Osteoblast (primary cell): ENCODE measurements around the gene HMCN1. TPM values are rescaled to one million over a fixed set of nuclear protein-coding genes. Genes with fewer than 3 reads are reported as not detected.

Experiments
- DNase-seq: peaks from one replicate; pipeline ENCODE4 v3.0.0; 2011; ENCODE audit warnings: low spot score, mixed read lengths; ENCODE audit not compliant: insufficient read length; ENCODE audit errors: missing footprints
- H2AFZ ChIP-seq: 2 replicates; pipeline ENCODE4 v1.6.0; 2011; ENCODE audit warnings: mild to moderate bottlenecking, low read length
- H3K27ac ChIP-seq: 2 replicates; pipeline ENCODE4 v1.5.1; 2011; ENCODE audit warnings: mild to moderate bottlenecking, low read depth, low read length, moderate library complexity
- H3K27me3 ChIP-seq: 2 replicates; pipeline ENCODE4 v1.6.0; 2012; ENCODE audit warnings: mild to moderate bottlenecking, control low read depth, inconsistent platforms, low read length, moderate library complexity; ENCODE audit not compliant: insufficient read depth
- H3K36me3 ChIP-seq: 2 replicates; pipeline ENCODE4 v1.5.1; 2011; ENCODE audit warnings: mild to moderate bottlenecking, low read length, control low read depth, moderate library complexity; ENCODE audit not compliant: insufficient read depth
- H3K4me1 ChIP-seq: 2 replicates; pipeline ENCODE4 v1.5.1; 2011; ENCODE audit warnings: mild to moderate bottlenecking, low read length, control low read depth, moderate library complexity; ENCODE audit not compliant: insufficient read depth
- H3K4me2 ChIP-seq: 2 replicates; pipeline ENCODE4 v1.6.0; 2011; ENCODE audit warnings: mild to moderate bottlenecking, low read length; ENCODE audit not compliant: insufficient read depth
- H3K4me3 ChIP-seq: fragments of 200-600 bp; sonication (generic); 3 replicates; pipeline ENCODE4 v1.5.1; 2012; ENCODE audit warnings: mild to moderate bottlenecking, low read length, inconsistent platforms; ENCODE audit not compliant: insufficient read depth
- H3K79me2 ChIP-seq: 2 replicates; pipeline ENCODE4 v1.6.0; 2012; ENCODE audit warnings: mild to moderate bottlenecking, low read length, control low read depth, inconsistent platforms; ENCODE audit not compliant: insufficient read depth
- H3K9me3 ChIP-seq: 2 replicates; pipeline ENCODE4 v1.5.1; 2011; ENCODE audit warnings: low read depth, low read length, control low read depth
- H4K20me1 ChIP-seq: 2 replicates; pipeline ENCODE4 v1.6.0; 2012; ENCODE audit warnings: mild to moderate bottlenecking, low read length, control low read depth; ENCODE audit not compliant: insufficient read depth
- total RNA-seq: library from RNA; depleted of rRNA; stranded (reverse); fragments of >200 nt; gene quantifications from 2 replicates; pipeline ENCODE4 v1.2.3, GENCODE V29; 2012
- TF ChIP-seq, protein P1 (sequence below): IDR thresholded peaks from 2 replicates; pipeline ENCODE4 v1.5.1; 2011; ENCODE audit warnings: mild to moderate bottlenecking, low read depth, low read length, moderate library complexity; ENCODE audit errors: extremely low read depth

Gene HMCN1
- total RNA-seq, 1 donor: 178 TPM

DNA sequence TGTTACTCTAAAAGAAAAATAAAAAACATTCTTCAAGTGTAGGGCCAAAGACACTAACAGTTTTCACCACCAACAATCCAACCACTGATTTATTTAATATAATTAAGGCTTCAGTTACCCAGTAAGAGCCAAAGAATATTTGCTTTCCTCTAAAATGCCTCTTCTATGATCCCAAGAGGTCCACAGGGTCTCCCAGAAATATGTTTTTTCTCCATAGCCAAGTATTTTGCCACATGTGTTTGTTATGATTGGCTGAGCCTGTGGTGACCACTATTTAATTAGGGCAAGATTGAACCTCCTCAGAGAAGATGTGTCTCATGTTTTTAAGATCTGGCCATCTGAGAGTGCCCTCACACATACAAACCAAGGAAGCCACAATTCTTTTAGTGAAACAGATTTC is 505.0 kb downstream of the HMCN1 start:
- TF ChIP-seq, protein P1, sequence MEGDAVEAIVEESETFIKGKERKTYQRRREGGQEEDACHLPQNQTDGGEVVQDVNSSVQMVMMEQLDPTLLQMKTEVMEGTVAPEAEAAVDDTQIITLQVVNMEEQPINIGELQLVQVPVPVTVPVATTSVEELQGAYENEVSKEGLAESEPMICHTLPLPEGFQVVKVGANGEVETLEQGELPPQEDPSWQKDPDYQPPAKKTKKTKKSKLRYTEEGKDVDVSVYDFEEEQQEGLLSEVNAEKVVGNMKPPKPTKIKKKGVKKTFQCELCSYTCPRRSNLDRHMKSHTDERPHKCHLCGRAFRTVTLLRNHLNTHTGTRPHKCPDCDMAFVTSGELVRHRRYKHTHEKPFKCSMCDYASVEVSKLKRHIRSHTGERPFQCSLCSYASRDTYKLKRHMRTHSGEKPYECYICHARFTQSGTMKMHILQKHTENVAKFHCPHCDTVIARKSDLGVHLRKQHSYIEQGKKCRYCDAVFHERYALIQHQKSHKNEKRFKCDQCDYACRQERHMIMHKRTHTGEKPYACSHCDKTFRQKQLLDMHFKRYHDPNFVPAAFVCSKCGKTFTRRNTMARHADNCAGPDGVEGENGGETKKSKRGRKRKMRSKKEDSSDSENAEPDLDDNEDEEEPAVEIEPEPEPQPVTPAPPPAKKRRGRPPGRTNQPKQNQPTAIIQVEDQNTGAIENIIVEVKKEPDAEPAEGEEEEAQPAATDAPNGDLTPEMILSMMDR: no peak
- peak; percentile 1 for DNase-seq

DNA sequence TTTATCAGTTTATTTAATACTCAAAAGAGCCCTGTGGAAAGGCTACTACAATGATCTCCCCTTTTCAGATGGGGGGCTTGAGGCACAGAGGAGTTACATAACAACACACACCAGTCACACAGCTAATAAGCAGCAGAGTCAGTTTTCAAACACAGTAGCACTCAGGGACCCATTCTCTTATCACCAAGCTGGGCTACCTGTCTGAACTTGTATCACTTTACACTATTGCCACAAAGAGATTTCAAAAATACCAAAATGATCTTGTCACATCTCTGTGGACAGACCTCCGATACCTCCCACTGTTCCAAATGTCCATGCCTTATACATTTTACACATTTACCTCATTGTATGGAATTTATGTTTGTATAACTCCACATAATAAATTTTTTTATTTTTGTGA is 506.2 kb downstream of the HMCN1 start:
- Histone ChIP-seq H3K4me2 (no peak overlapping the region), H3K4me1 (peaks cover 6% of the 10 kb centered on the region), H3K36me3 (no peaks in the 10 kb centered on the region), H2AFZ (no peak overlapping the region), H3K27ac (no peak overlapping the region), H4K20me1 (no peaks in the 10 kb centered on the region), H3K27me3 (no peaks in the 10 kb centered on the region), H3K9me3 (no peaks in the 10 kb centered on the region), H3K79me2 (no peaks in the 10 kb centered on the region), H3K4me3 (no peak overlapping the region)
- TF ChIP-seq, protein P1: no peak
- peak; percentile 26 for DNase-seq

More for the DNA sequence above, 505.0 kb downstream of the HMCN1 start:
- peaks cover 6% of the 10 kb centered on the region for H3K4me1 ChIP-seq
- no peaks in the 10 kb centered on the region for H3K27me3 ChIP-seq
- no peak overlapping the region for H3K27ac ChIP-seq
- H3K9me3 ChIP-seq: no peaks in the 10 kb centered on the region
- H3K36me3 ChIP-seq: no peaks in the 10 kb centered on the region
- H2AFZ ChIP-seq: no peak overlapping the region
- H3K79me2 ChIP-seq: no peaks in the 10 kb centered on the region
- H3K4me2 ChIP-seq: no peak overlapping the region
- H3K4me3 ChIP-seq: no peak overlapping the region
- H4K20me1 ChIP-seq: no peaks in the 10 kb centered on the region
